ENCODE measurements around the gene STRADB.

GRCh38 chr2:201425952-201426351, 25.6 kb upstream of the STRADB start:
- no peak for TF ChIP-seq POLR2A (IDR thresholded peaks at IDR 0.05)
- TF ChIP-seq, protein P1, sequence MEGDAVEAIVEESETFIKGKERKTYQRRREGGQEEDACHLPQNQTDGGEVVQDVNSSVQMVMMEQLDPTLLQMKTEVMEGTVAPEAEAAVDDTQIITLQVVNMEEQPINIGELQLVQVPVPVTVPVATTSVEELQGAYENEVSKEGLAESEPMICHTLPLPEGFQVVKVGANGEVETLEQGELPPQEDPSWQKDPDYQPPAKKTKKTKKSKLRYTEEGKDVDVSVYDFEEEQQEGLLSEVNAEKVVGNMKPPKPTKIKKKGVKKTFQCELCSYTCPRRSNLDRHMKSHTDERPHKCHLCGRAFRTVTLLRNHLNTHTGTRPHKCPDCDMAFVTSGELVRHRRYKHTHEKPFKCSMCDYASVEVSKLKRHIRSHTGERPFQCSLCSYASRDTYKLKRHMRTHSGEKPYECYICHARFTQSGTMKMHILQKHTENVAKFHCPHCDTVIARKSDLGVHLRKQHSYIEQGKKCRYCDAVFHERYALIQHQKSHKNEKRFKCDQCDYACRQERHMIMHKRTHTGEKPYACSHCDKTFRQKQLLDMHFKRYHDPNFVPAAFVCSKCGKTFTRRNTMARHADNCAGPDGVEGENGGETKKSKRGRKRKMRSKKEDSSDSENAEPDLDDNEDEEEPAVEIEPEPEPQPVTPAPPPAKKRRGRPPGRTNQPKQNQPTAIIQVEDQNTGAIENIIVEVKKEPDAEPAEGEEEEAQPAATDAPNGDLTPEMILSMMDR (IDR thresholded peaks at IDR 0.05): no peak
